Lung microvascular endothelial cell (primary cell): ENCODE results near the gene ENTPD5. TPM values are rescaled to one million over a fixed set of nuclear protein-coding genes. Genes with fewer than 3 reads are reported as not detected.
"Not testable (repeated sequence)": the region's sequence is repeated elsewhere in the genome, so short reads cannot be mapped to it uniquely, and the experiment has no call there.

ENCODE experiments used
- DNase-seq, 2 donors: peaks; one replicate each; pipeline versions ENCODE4 v3.0.0 to v3.0.0-alpha.2; 2010; ENCODE audit warnings: low read depth in 2 of 2
- total RNA-seq: library from RNA; depleted of rRNA; stranded (reverse); fragments of >200 nt; gene quantifications from 2 replicates; pipeline ENCODE4 v1.2.1, GENCODE V29; 2014

ENTPD5 gene
- total RNA-seq, 1 donor from 2014 or later, result 6.3 TPM

- peak in 1 of 2 donors; percentile 14 for DNase-seq
These were observed 74.5 kb downstream of the ENTPD5 start for GRCh38 chr14:73944432-73945158.

GRCh38 chr14:73943083-73943482 lies 76.0 kb downstream of the ENTPD5 start:
- DNase-seq, result peak; percentile 49 to 91

- no peak for DNase-seq
These were observed 76.9 kb downstream of the ENTPD5 start for GRCh38 chr14:73942180-73942579.

GRCh38 chr14:73937012-73937411 lies 82.1 kb downstream of the ENTPD5 start:
- DNase-seq, result no peak

- no peak for DNase-seq
These were observed 82.5 kb downstream of the ENTPD5 start for GRCh38 chr14:73936548-73936947.

GRCh38 chr14:73935666-73936065 lies 83.4 kb downstream of the ENTPD5 start:
- peak; percentile 14 to 26 for DNase-seq

GRCh38 chr14:73924337-73924736 lies 94.8 kb downstream of the ENTPD5 start:
- DNase-seq, result no peak

GRCh38 chr14:73919457-73919856 lies 99.6 kb downstream of the ENTPD5 start:
- DNase-seq, result not testable (repeated sequence)

- no peak for DNase-seq
These were observed 102.8 kb downstream of the ENTPD5 start for GRCh38 chr14:73916324-73916723.

GRCh38 chr14:73913256-73913655 lies 105.8 kb downstream of the ENTPD5 start:
- DNase-seq, result no peak

GRCh38 chr14:73909681-73910080 lies 109.4 kb downstream of the ENTPD5 start:
- no peak for DNase-seq

Other genes starting within 250 kb of the ENTPD5 start
- gene PTGR2, start 167.5 kb downstream of the ENTPD5 start, total RNA-seq, result 1.3 and 1.8 TPM in 2 replicates
- 42.9 and 52.4 TPM in 2 replicates for gene ZNF410, start 132.4 kb downstream of the ENTPD5 start, total RNA-seq
- gene FAM161B, start 69.2 kb downstream of the ENTPD5 start, total RNA-seq, result 1.7 and 2.8 TPM in 2 replicates
- gene COQ6, start 69.0 kb downstream of the ENTPD5 start, total RNA-seq, result 12.4 and 16.5 TPM in 2 replicates
- 0.40 and 0.44 TPM in 2 replicates for gene BBOF1, start 61 bp upstream of the ENTPD5 start, total RNA-seq
- gene ALDH6A1, start 65.2 kb upstream of the ENTPD5 start, total RNA-seq, result 9.8 and 17.9 TPM in 2 replicates
- 6.5 and 10.3 TPM in 2 replicates for gene LIN52, start 65.7 kb upstream of the ENTPD5 start, total RNA-seq
- gene VSX2, start 220.2 kb upstream of the ENTPD5 start, total RNA-seq, result not detected in 2 replicates